NCI-H2107 treated with DMSO at 0.1 percent for 48 hours (cell line): ENCODE results near the gene CH25H.
"Not testable (repeated sequence)": the region's sequence is repeated elsewhere in the genome, so short reads cannot be mapped to it uniquely, and the experiment has no call there.

Experiments
- DNase-seq: peaks from one replicate; lab custom pipeline; 2025; ENCODE audit not compliant: unreplicated experiment; lab: John Stamatoyannopoulos, UW

The CH25H gene

GRCh38 chr10:89207181-89207800 is at the start of gene CH25H:
CH25H (minus strand) TSS chr10:89207317; CDS start chr10:89207292, 25 bp downstream.
- peak; percentile 3 for DNase-seq

GRCh38 chr10:89256340-89256739 is 49.2 kb upstream of the CH25H start:
- no peak for DNase-seq

GRCh38 chr10:89255793-89256192 is 48.7 kb upstream of the CH25H start:
- no peak for DNase-seq

- DNase-seq = not testable (repeated sequence)
Measured at GRCh38 chr10:89255091-89255579, 48.0 kb upstream of the CH25H start.

- no peak for DNase-seq
Measured at GRCh38 chr10:89252225-89252585, 45.1 kb upstream of the CH25H start.

GRCh38 chr10:89251409-89252224 is 44.5 kb upstream of the CH25H start, which contains the start of gene LIPA:
LIPA (minus strand) TSS chr10:89251775; CDS start chr10:89247648, 4,127 bp downstream.
- DNase-seq = peak; percentile 91

- no peak for DNase-seq
Measured at GRCh38 chr10:89250865-89251408, 43.8 kb upstream of the CH25H start.

GRCh38 chr10:89248990-89249389 is 41.9 kb upstream of the CH25H start:
- DNase-seq = no peak

- not testable (repeated sequence) for DNase-seq
Measured at GRCh38 chr10:89247623-89248022, 40.5 kb upstream of the CH25H start.

GRCh38 chr10:89245802-89246201 is 38.7 kb upstream of the CH25H start:
- no peak for DNase-seq

GRCh38 chr10:89242840-89243568 is 35.9 kb upstream of the CH25H start:
- no peak for DNase-seq

- no peak for DNase-seq
Measured at GRCh38 chr10:89242345-89242684, 35.2 kb upstream of the CH25H start.

- no peak for DNase-seq
Measured at GRCh38 chr10:89241486-89242344, 34.6 kb upstream of the CH25H start.

- no peak for DNase-seq
Measured at GRCh38 chr10:89241026-89241425, 33.9 kb upstream of the CH25H start.

GRCh38 chr10:89240519-89240918 is 33.4 kb upstream of the CH25H start:
- no peak for DNase-seq

GRCh38 chr10:89238956-89239644 is 32.0 kb upstream of the CH25H start:
- DNase-seq = no peak

GRCh38 chr10:89237849-89238248 is 30.7 kb upstream of the CH25H start:
- DNase-seq = no peak

- no peak for DNase-seq
Measured at GRCh38 chr10:89236226-89236797, 29.2 kb upstream of the CH25H start.

GRCh38 chr10:89235073-89235798 is 28.1 kb upstream of the CH25H start:
- DNase-seq = no peak
